K562 (cell line): ENCODE data around the gene VWA8. TPM values are rescaled to one million over a fixed set of nuclear protein-coding genes. Genes with fewer than 3 reads are reported as not detected.

Experiments
- ATAC-seq: fragments of 200-7000 bp; cut with Tn5 transposase; 3 replicates; pipeline ENCODE4 v1.9.1; 2020; ENCODE audit warnings: moderate library complexity
- BruUV-seq: library from RNA; stranded (reverse); fragments of 400-500 nt; replicated peaks from 2 replicates; lab custom pipeline; 2021; lab: Mats Ljungman, UMichigan
- CTCF ChIA-PET: fragments of 300-600 bp; formaldehyde crosslinking; extraction: SDS; loops from one replicate; lab custom pipeline; 2021; ENCODE audit warnings: low intra/inter-chr PET ratio; lab: Yijun Ruan, JAX
- POLR2A ChIA-PET: fragments of 300-600, 350-650 bp; sonication (Branson Sonifier 250); formaldehyde crosslinking; extraction: SDS; loops from one replicate; lab custom pipeline; 2021; ENCODE audit warnings: antibody characterized with exemption, inconsistent platforms; lab: Yijun Ruan, JAX
- DNase-seq, 4 experiments: peaks; one replicate each; pipeline versions ENCODE4 v3.0.0 to v3.0.0-alpha.2; 2011 to 2018; ENCODE audit warnings: low spot score in 3 of 4, mixed read lengths in 3 of 4; ENCODE audit errors: extremely low read depth in 1 of 4
- FAIRE-seq: peaks from 2 replicates; lab custom pipeline; 2011; peaks lifted over from hg19 to GRCh38; lab: Jason Lieb, UNC
- H2AFZ ChIP-seq: 2 replicates; pipeline ENCODE4 v1.6.0; 2011; ENCODE audit warnings: low read depth, low read length, control low read depth, inconsistent platforms
- H3K27ac ChIP-seq: fragments of 200-600 bp; 3 replicates; pipeline ENCODE4 v1.8.0; 2011; ENCODE audit warnings: low read depth, mild to moderate bottlenecking, control low read depth, inconsistent platforms, low read length, moderate library complexity, mixed read lengths; ENCODE audit errors: extremely low read depth
- H3K27me3 ChIP-seq, 2 experiments: fragments of 300-600 bp in 1 of 2; 2 replicates in 1 of 2; 3 replicates in 1 of 2; pipeline versions ENCODE4 v1.6.0 to v1.8.0; 2011; ENCODE audit warnings: inconsistent platforms in 2 of 2, low read length in 2 of 2, mild to moderate bottlenecking in 1 of 2, mixed read lengths in 1 of 2, moderate library complexity in 1 of 2; ENCODE audit not compliant: control insufficient read depth in 2 of 2, insufficient read depth in 2 of 2
- H3K36me3 ChIP-seq: fragments of 300-600 bp; 3 replicates; pipeline ENCODE4 v1.8.0; 2011; ENCODE audit warnings: mild to moderate bottlenecking, low read length, inconsistent platforms; ENCODE audit not compliant: control insufficient read depth, insufficient read depth
- H3K4me1 ChIP-seq, 2 experiments: fragments of 200-600 bp in 1 of 2; replicated peaks in 1 of 2; 2 replicates in 1 of 2; 3 replicates in 1 of 2; pipeline versions ENCODE4 v1.5.1 to v1.8.0; 2011; ENCODE audit warnings: inconsistent platforms in 2 of 2, low read length in 2 of 2, mild to moderate bottlenecking in 1 of 2, mixed read lengths in 1 of 2, moderate library complexity in 1 of 2; ENCODE audit not compliant: control insufficient read depth in 2 of 2, insufficient read depth in 2 of 2
- H3K4me2 ChIP-seq: 2 replicates; pipeline ENCODE4 v1.6.1; 2011; ENCODE audit warnings: low read length, control low read depth, inconsistent platforms, mixed read lengths; ENCODE audit not compliant: insufficient read depth
- H3K4me3 ChIP-seq: fragments of 200-600 bp; sonication (generic), shearing (Covaris generic); 2 replicates; pipeline ENCODE4 v1.5.1; 2016; ENCODE audit warnings: control low read depth, inconsistent platforms
- H3K79me2 ChIP-seq: fragments of 200-600 bp; 3 replicates; pipeline ENCODE4 v1.8.0; 2011; ENCODE audit warnings: low read length, inconsistent platforms; ENCODE audit not compliant: control insufficient read depth, insufficient read depth
- H3K9ac ChIP-seq, 2 experiments: 2 replicates each; pipeline versions ENCODE4 v1.6.0 to v1.6.1; 2011; ENCODE audit warnings: low read depth in 2 of 2, low read length in 2 of 2, control low read depth in 1 of 2, inconsistent platforms in 1 of 2, mild to moderate bottlenecking in 1 of 2, mixed read lengths in 1 of 2; ENCODE audit not compliant: insufficient read depth in 1 of 2
- H3K9me1 ChIP-seq: one replicate; pipeline ENCODE4 v1.6.0; 2011; ENCODE audit warnings: inconsistent platforms, mild to moderate bottlenecking, low read length, moderate library complexity; ENCODE audit not compliant: control insufficient read depth, insufficient read depth
- H3K9me3 ChIP-seq: replicated peaks from 2 replicates; pipeline ENCODE4 v1.5.1; 2011; ENCODE audit warnings: low read depth, low read length, inconsistent platforms; ENCODE audit not compliant: control insufficient read depth, insufficient read depth
- H4K20me1 ChIP-seq: replicated peaks from 2 replicates; pipeline ENCODE4 v1.6.1; 2011; ENCODE audit warnings: low read length, inconsistent platforms, mixed read lengths; ENCODE audit not compliant: control insufficient read depth, insufficient read depth
- BRD4 ChIP-seq: fragments of 200-600 bp; sonication (generic); IDR thresholded peaks from 2 replicates; pipeline ENCODE4 v1.6.1; 2017; ENCODE audit warnings: inconsistent platforms
- C11orf30 ChIP-seq: fragments of 450-650 bp; IDR thresholded peaks from 2 replicates; pipeline ENCODE4 v1.6.1; 2016; ENCODE audit warnings: low read depth, mild to moderate bottlenecking
- KAT8 ChIP-seq: fragments of 450-650 bp; IDR thresholded peaks from 2 replicates; pipeline ENCODE4 v1.6.1; 2016; ENCODE audit warnings: low read depth, mild to moderate bottlenecking
- MNT ChIP-seq, 2 experiments: fragments of 450-650 bp; conservative IDR thresholded peaks; 2 replicates each; pipeline ENCODE4 v1.6.1; 2017; ENCODE audit warnings: mild to moderate bottlenecking in 2 of 2, moderate library complexity in 2 of 2
- PTRF ChIP-seq: fragments of 450-650 bp; IDR thresholded peaks from 2 replicates; pipeline ENCODE4 v1.6.1; 2016; ENCODE audit warnings: mild to moderate bottlenecking, missing genetic modification characterization, missing compliant biosample characterization
- STAT5A ChIP-seq: IDR thresholded peaks from 2 replicates; pipeline ENCODE4 v1.6.1; 2012; ENCODE audit warnings: low read length, inconsistent platforms, borderline replicate concordance
- TAF9B ChIP-seq: fragments of 450-650 bp; IDR thresholded peaks from 2 replicates; pipeline ENCODE4 v1.6.1; 2018; ENCODE audit warnings: mild to moderate bottlenecking; ENCODE audit not compliant: partially characterized antibody
- WHSC1 ChIP-seq: IDR thresholded peaks from one replicate; pipeline ENCODE4 v1.6.1; 2012; ENCODE audit warnings: low read length, control low read depth, inconsistent platforms
- ZNF436 ChIP-seq: fragments of 250-450, 450-650 bp; sonication (Bioruptor Pico); formaldehyde crosslinking; IDR thresholded peaks from 2 replicates; pipeline ENCODE4 v1.7.0; 2020; ENCODE audit warnings: mild to moderate bottlenecking
- ZNF764 ChIP-seq: fragments of 250-450 bp; sonication (Bioruptor Pico); IDR thresholded peaks from 2 replicates; pipeline ENCODE4 v1.4.0; 2020; ENCODE audit warnings: low read depth, mild to moderate bottlenecking, moderate library complexity
- ZNF830 ChIP-seq: fragments of 250-450 bp; sonication (Bioruptor Pico); IDR thresholded peaks from 2 replicates; pipeline ENCODE4 v1.5.0; 2021; ENCODE audit warnings: mild to moderate bottlenecking
- WGBS: fragments of 100-300 bp; shearing (Covaris generic); methylation state at CpG from one replicate; pipeline ENCODE4 v1.1.6; 2016; ENCODE audit warnings: low coverage, mixed read lengths; ENCODE audit not compliant: insufficient coverage; ENCODE audit errors: missing lambda C conversion rate; 5-methylcytosine and 5-hydroxymethylcytosine counted together
- in situ Hi-C: fragments of 300-500 bp; cut with MboI; formaldehyde crosslinking; loops from 4 replicates; pipeline ENCODE4 v1.15.0; 2018; ENCODE audit warnings: inconsistent platforms, mixed read lengths
- intact Hi-C: fragments of 100-400 bp; cut with micrococcal nuclease; formaldehyde crosslinking; loops from 2 replicates; pipeline ENCODE4 v1.14.2; 2022
- polyA plus RNA-seq, 8 experiments: library from polyadenylated mRNA; depleted of rRNA in 4 of 8; stranded (reverse) in 5 of 8; unstranded in 3 of 8; fragments of >200 nt; fragmentation: Nextera tagmentation in 2 of 8; fragmentation: Illumina TruSeq in 1 of 8; extraction: Ambion mirVana in 2 of 8; extraction: Trizol in 1 of 8; gene quantifications; 2 replicates each; pipeline versions ENCODE4 v1.2.1 to v1.2.3, GENCODE V29; 2011 to 2014; ENCODE audit warnings: inconsistent platforms in 1 of 8, missing spikeins in 1 of 8
- total RNA-seq, 7 experiments: library from RNA; depleted of rRNA in 6 of 7; stranded (reverse); fragments of >200 nt in 6 of 7; fragmentation: Illumina TruSeq in 2 of 7; extraction: Trizol in 2 of 7; gene quantifications; 2 replicates each; pipeline versions ENCODE4 v1.2.1 to v1.2.3, GENCODE V29; 2011 to 2021; ENCODE audit warnings: low replicate concordance in 1 of 7
- TF ChIP-seq, protein P1 (sequence below): fragments of 450-650 bp; IDR thresholded peaks from 2 replicates; pipeline ENCODE4 v1.6.1; 2016; ENCODE audit warnings: missing biosample characterization, missing genetic modification characterization
- TF ChIP-seq, protein P2 (sequence below): fragments of 250-450 bp; sonication (Bioruptor Pico); IDR thresholded peaks from 2 replicates; pipeline ENCODE4 v1.5.1; 2021; ENCODE audit warnings: mild to moderate bottlenecking
- TF ChIP-seq, protein P3 (sequence below): fragments of 450-650 bp; IDR thresholded peaks from 2 replicates; pipeline ENCODE4 v1.6.1; 2016; ENCODE audit warnings: low read depth, mild to moderate bottlenecking, moderate library complexity

VWA8 gene
- total and polyA plus RNA-seq, 9 of the 15 experiments (the other 6 are each of a cell fraction or from before 2014, with no cell fraction given), result 2.1 to 18.5 (median 13.3) TPM

DNA sequence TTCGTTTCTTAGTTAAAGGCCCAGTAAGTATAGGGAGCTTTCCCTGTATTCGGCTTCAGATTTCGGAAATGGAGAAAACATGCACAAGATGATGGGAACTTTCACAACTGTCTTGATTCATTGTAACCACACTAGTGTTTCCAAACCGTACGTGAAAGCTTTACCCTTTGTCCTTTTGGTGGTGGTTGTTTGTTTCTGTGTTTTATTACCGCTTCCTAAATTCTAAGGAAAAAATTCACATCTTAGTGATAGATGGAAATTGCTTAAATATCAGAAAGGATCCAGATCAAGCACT is 504 bp upstream of the VWA8 start:
- in situ Hi-C loops (no loop called here), intact Hi-C loops (loop anchor here (5.0 kb wide), 1 partner anchor 81 kb away; no protein-coding TSS in a partner anchor)
- Histone ChIP-seq H2AFZ (peak overlapping the region; percentile 95), H3K27ac (peak overlapping the region; percentile 83), H3K27me3 (no peaks in the 10 kb centered on the region), H3K4me3 (peak overlapping the region; percentile 88), H3K9me1 (no peaks in the 10 kb centered on the region), H4K20me1 (no peaks in the 10 kb centered on the region; the same call in 1 of the 2 replicates), H3K79me2 (peaks cover 44% of the 10 kb centered on the region), H3K4me2 (peak overlapping the region; percentile 79), H3K9me3 (no peaks in the 10 kb centered on the region), H3K4me1 (peaks cover 3 to 8% of the 10 kb centered on the region in 2 experiments; a peak in 3 of 5 replicates), H3K9ac (peak overlapping the region; percentile 84 to 96; a peak in 3 of 4 replicates), H3K36me3 (no peaks in the 10 kb centered on the region)
- ATAC-seq (no peak), DNase-seq (no peak), FAIRE-seq (peak; percentile 11)
- CTCF ChIA-PET, result no interaction called here
- no TSS peak for BruUV-seq
- POLR2A ChIA-PET, result no interaction called here
- 6% methylated on average over 6 of the region's 6 CpGs for WGBS
- TF ChIP-seq KAT8 (no peak), BRD4 (no peak), PTRF (no peak), MNT (conservative IDR thresholded peaks at IDR 0.05) (no peak), ZNF830 (CRISPR knock-in tag) (no peak), ZNF436 (CRISPR knock-in tag) (no peak), WHSC1 (no peak), STAT5A (no peak), ZNF764 (CRISPR knock-in tag) (no peak), C11orf30 (no peak), TAF9B (no peak)
- TF ChIP-seq, protein P1, sequence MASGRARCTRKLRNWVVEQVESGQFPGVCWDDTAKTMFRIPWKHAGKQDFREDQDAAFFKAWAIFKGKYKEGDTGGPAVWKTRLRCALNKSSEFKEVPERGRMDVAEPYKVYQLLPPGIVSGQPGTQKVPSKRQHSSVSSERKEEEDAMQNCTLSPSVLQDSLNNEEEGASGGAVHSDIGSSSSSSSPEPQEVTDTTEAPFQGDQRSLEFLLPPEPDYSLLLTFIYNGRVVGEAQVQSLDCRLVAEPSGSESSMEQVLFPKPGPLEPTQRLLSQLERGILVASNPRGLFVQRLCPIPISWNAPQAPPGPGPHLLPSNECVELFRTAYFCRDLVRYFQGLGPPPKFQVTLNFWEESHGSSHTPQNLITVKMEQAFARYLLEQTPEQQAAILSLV, result no peak
- TF ChIP-seq, protein P2, sequence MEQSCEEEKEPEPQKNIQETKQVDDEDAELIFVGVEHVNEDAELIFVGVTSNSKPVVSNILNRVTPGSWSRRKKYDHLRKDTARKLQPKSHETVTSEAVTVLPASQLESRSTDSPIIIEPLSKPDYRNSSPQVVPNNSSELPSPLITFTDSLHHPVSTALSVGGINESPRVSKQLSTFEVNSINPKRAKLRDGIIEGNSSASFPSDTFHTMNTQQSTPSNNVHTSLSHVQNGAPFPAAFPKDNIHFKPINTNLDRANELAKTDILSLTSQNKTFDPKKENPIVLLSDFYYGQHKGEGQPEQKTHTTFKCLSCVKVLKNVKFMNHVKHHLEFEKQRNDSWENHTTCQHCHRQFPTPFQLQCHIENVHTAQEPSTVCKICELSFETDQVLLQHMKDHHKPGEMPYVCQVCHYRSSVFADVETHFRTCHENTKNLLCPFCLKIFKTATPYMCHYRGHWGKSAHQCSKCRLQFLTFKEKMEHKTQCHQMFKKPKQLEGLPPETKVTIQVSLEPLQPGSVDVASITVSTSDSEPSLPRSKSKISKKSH (CRISPR knock-in tag), result no peak
- TF ChIP-seq, protein P3, sequence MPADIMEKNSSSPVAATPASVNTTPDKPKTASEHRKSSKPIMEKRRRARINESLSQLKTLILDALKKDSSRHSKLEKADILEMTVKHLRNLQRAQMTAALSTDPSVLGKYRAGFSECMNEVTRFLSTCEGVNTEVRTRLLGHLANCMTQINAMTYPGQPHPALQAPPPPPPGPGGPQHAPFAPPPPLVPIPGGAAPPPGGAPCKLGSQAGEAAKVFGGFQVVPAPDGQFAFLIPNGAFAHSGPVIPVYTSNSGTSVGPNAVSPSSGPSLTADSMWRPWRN, result no peak
